Small intestine (tissue), 7 donors: ENCODE measurements around the gene SMAD5. TPM values are rescaled to one million over a fixed set of nuclear protein-coding genes. Genes with fewer than 3 reads are reported as not detected.

Source experiments
- DNase-seq, 2 donors: peaks; one replicate each; pipeline versions ENCODE4 v3.0.0 to v3.0.0-alpha.2; 2013
- FAIRE-seq: peaks from 2 replicates; lab custom pipeline; 2012; peaks lifted over from hg19 to GRCh38; lab: Jason Lieb, UNC
- H3K27ac ChIP-seq, 3 donors: one replicate each; pipeline ENCODE4 v1.5.1; 2013; ENCODE audit warnings: low read length in 2 of 3, mild to moderate bottlenecking in 2 of 3, control low read depth in 1 of 3, inconsistent platforms in 1 of 3, low read depth in 1 of 3, moderate library complexity in 1 of 3
- H3K27me3 ChIP-seq, 3 donors: one replicate each; pipeline ENCODE4 v1.6.1; 2013; ENCODE audit warnings: low read length in 3 of 3, inconsistent platforms in 1 of 3; ENCODE audit not compliant: control insufficient read depth in 3 of 3, insufficient read depth in 3 of 3
- H3K36me3 ChIP-seq, 3 donors: one replicate each; pipeline ENCODE4 v1.6.1; 2013; ENCODE audit warnings: low read length in 3 of 3, inconsistent platforms in 1 of 3, low read depth in 1 of 3, mild to moderate bottlenecking in 1 of 3, moderate library complexity in 1 of 3; ENCODE audit not compliant: control insufficient read depth in 3 of 3, insufficient read depth in 2 of 3
- H3K4me1 ChIP-seq, 3 donors: one replicate each; pipeline ENCODE4 v1.6.1; 2013; ENCODE audit warnings: low read length in 2 of 3, inconsistent platforms in 1 of 3, low read depth in 1 of 3, mild to moderate bottlenecking in 1 of 3, moderate library complexity in 1 of 3; ENCODE audit not compliant: control insufficient read depth in 3 of 3, insufficient read depth in 2 of 3
- H3K4me3 ChIP-seq, 3 donors: one replicate each; pipeline ENCODE4 v1.5.1; 2013; ENCODE audit warnings: low read length in 3 of 3, control low read depth in 1 of 3, inconsistent platforms in 1 of 3, low read depth in 1 of 3, mild to moderate bottlenecking in 1 of 3, moderate library complexity in 1 of 3
- H3K9me3 ChIP-seq, 2 donors: one replicate each; pipeline ENCODE4 v1.6.1; 2013; ENCODE audit warnings: low read depth in 1 of 2, low read length in 1 of 2; ENCODE audit not compliant: control insufficient read depth in 2 of 2, insufficient read depth in 1 of 2
- WGBS, 3 donors: extraction: QIAGEN DNeasy Blood & Tissue Kit; methylation state at CpG; one replicate each; pipeline ENCODE4 v1.1.7; 2013; 5-methylcytosine and 5-hydroxymethylcytosine counted together
- polyA plus RNA-seq, 4 donors: library from polyadenylated mRNA; stranded (reverse) in 3 of 4; unstranded in 1 of 4; fragments of 200-250 nt in 3 of 4; fragments of 120-200 nt in 1 of 4; gene quantifications; one replicate each; pipeline versions ENCODE4 v1.2.1 to v1.2.3, GENCODE V29; 2013
- donor health status: healthy with polysubstance abuse.
- donor health status: control.
- donor health status: control.
- donor health status: Bipolar disorder and iron deficiency.
- donor health status: healthy.

Gene SMAD5
- polyA plus RNA-seq, 4 donors = 3.4 to 35.6 (median 9.1) TPM

- no peak for FAIRE-seq
- DNase-seq = peak in 1 of 2 donors; percentile 13
- H3K4me3 ChIP-seq = no peak overlapping the region
- 52 to 70% (median 69%) methylated on average over 6 of the region's 6 CpGs for WGBS, 3 donors
- peaks cover 0 to 12% of the 10 kb centered on the region in 2 donors for H3K9me3 ChIP-seq
- H3K27ac ChIP-seq = no peak overlapping the region
- no peaks in the 10 kb centered on the region for H3K27me3 ChIP-seq
- no peaks in the 10 kb centered on the region for H3K36me3 ChIP-seq
- H3K4me1 ChIP-seq = peaks cover 7 to 26% (median 10%) of the 10 kb centered on the region in 3 donors
These were observed 26.2 kb upstream of the SMAD5 start for GRCh38 chr5:136106351-136107031.

- H3K27me3 ChIP-seq = no peaks in the 10 kb centered on the region
- H3K36me3 ChIP-seq = no peaks in the 10 kb centered on the region
- no peak overlapping the region for H3K27ac ChIP-seq
- H3K9me3 ChIP-seq = peaks cover 0 to 12% of the 10 kb centered on the region in 2 donors
- 79 to 94% (median 89%) methylated on average over 2 of the region's 2 CpGs for WGBS, 3 donors
- H3K4me1 ChIP-seq = peaks cover 7 to 20% (median 8%) of the 10 kb centered on the region in 3 donors
- FAIRE-seq = no peak
- H3K4me3 ChIP-seq = no peak overlapping the region
- DNase-seq = no peak
These were observed 24.4 kb upstream of the SMAD5 start for GRCh38 chr5:136108180-136108611.

GRCh38 chr5:136108766-136109165 lies 23.9 kb upstream of the SMAD5 start:
- FAIRE-seq = no peak
- H3K36me3 ChIP-seq = no peaks in the 10 kb centered on the region
- no peak for DNase-seq
- H3K27ac ChIP-seq = no peak overlapping the region
- peaks cover 6 to 16% (median 7%) of the 10 kb centered on the region in 3 donors for H3K4me1 ChIP-seq
- no peak overlapping the region for H3K4me3 ChIP-seq
- 90 to 100% (median 100%) methylated on average over 1 of the region's 1 CpG for WGBS, 3 donors
- H3K27me3 ChIP-seq = no peaks in the 10 kb centered on the region
- peaks cover 0 to 12% of the 10 kb centered on the region in 2 donors for H3K9me3 ChIP-seq

DNA sequence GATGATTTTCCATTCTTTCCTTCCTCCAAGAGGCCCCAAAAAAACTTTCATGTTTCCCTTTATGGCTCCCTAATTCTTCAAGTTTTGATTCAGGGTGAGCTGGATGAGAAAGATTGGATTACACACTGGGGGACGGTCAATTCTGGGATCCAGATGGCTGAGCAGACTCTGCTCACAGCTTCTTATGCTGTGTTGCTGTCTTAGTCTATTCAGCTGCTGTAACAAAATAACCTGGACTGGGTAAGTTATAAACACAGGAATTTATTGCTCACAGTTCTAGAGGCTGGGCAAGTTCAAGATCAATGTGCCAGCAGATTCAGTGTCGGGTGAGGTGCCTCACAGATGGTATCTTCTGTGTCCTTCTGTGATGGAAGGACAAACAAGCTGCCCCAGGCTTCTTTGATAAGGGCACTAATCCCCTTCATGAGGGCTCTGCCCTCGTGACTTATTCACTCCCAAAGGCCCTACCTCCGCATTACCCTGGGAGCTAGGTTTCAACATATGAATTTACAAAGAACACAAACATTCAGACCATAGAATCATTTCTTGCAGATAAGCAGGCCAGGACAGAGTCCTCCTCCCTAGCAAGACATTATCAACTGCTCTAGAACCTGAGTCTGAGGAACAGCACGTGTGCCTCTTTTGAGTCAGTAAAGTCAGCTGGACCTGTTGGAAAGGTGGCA lies 23.1 kb upstream of the SMAD5 start:
- 75 to 87% (median 78%) methylated on average over 5 of the region's 5 CpGs for WGBS, 3 donors
- peaks cover 2 to 7% (median 3%) of the 10 kb centered on the region in 3 donors for H3K4me1 ChIP-seq
- FAIRE-seq (no peak), DNase-seq (peak; percentile 20 to 51)
- H3K9me3 ChIP-seq = peaks cover 0 to 12% of the 10 kb centered on the region in 2 donors
- H3K36me3 ChIP-seq = no peaks in the 10 kb centered on the region
- H3K4me3 ChIP-seq = no peak overlapping the region
- H3K27me3 ChIP-seq = no peaks in the 10 kb centered on the region
- peak overlapping the region in 1 of 3 donors; percentile 4 for H3K27ac ChIP-seq

DNA sequence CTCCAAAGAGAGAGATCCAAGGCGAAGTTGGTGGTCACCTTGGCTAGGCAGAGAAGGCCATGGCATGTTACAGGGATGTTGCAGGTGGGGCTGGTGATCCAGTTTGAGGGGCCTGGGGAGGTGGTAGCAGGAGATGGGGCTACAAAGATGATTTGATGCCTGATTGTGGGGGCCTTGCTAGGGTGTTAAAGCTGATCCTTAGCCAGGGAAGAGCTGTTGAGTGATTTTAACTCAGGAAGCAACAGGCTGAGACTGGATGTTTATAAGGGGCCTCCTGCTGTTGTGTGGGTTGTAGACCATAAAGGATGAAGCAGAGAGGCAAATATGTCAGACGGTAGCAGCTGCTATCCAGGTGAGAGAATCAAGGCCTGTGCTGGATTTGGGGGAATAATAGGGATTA lies 19.0 kb upstream of the SMAD5 start:
- no peak for DNase-seq
- Histone ChIP-seq H3K9me3 (peaks cover 0 to 10% of the 10 kb centered on the region in 2 donors), H3K27ac (no peak overlapping the region), H3K4me1 (peaks cover 0 to under 1% (median 0%) of the 10 kb centered on the region in 3 donors), H3K4me3 (no peak overlapping the region), H3K36me3 (no peaks in the 10 kb centered on the region), H3K27me3 (no peaks in the 10 kb centered on the region)
- WGBS, 3 donors = 80 to 95% (median 80%) methylated on average over 2 of the region's 2 CpGs
- FAIRE-seq = no peak

- H3K27ac ChIP-seq = no peak overlapping the region
- FAIRE-seq = no peak
These were observed 18.1 kb upstream of the SMAD5 start for GRCh38 chr5:136114414-136115125.

GRCh38 chr5:136115183-136115865 lies 17.3 kb upstream of the SMAD5 start:
- DNase-seq (no peak), FAIRE-seq (no peak)
- Histone ChIP-seq H3K9me3 (no peaks in the 10 kb centered on the region), H3K4me3 (no peak overlapping the region), H3K27me3 (no peaks in the 10 kb centered on the region), H3K36me3 (no peaks in the 10 kb centered on the region), H3K27ac (no peak overlapping the region), H3K4me1 (peaks cover 0 to 5% (median 0%) of the 10 kb centered on the region in 3 donors)
- 68 to 80% (median 75%) methylated on average over 1 of the region's 1 CpG for WGBS, 3 donors

More at GRCh38 chr5:136114414-136115125, 18.1 kb upstream of the SMAD5 start:
- WGBS, 3 donors = 89 to 97% (median 95%) methylated on average over 5 of the region's 5 CpGs
- no peak overlapping the region for H3K4me3 ChIP-seq
- H3K36me3 ChIP-seq = no peaks in the 10 kb centered on the region
- H3K4me1 ChIP-seq = peaks cover 0 to 5% (median 0%) of the 10 kb centered on the region in 3 donors
- H3K9me3 ChIP-seq = peaks cover 0 to 3% of the 10 kb centered on the region in 2 donors
- no peaks in the 10 kb centered on the region for H3K27me3 ChIP-seq
- no peak for DNase-seq

DNA sequence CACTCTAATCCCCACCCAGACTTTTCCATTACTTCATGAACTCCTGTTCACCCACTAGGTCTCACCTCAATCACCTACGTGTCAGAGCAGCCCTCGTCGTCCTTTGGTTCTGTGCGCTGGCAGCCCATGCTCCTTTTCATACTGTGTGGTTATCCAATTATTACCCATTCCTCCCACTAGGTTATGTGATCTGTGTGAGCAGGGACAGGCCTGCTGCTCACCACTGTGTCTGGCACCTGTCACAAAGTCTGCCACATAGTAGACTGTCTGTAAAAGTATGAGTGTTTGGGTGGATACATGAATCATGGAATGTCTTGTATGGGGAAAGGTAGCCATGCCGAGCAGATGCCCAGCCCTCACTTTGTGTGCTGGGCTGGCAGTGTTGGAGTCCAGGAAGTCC lies 12.1 kb upstream of the SMAD5 start:
- Histone ChIP-seq H3K4me3 (no peak overlapping the region), H3K9me3 (no peaks in the 10 kb centered on the region), H3K27me3 (no peaks in the 10 kb centered on the region), H3K27ac (no peak overlapping the region), H3K4me1 (peaks cover 0 to 16% (median 0%) of the 10 kb centered on the region in 3 donors), H3K36me3 (no peaks in the 10 kb centered on the region)
- FAIRE-seq (no peak), DNase-seq (no peak)
- 93 to 96% (median 95%) methylated on average over 5 of the region's 5 CpGs for WGBS, 3 donors
